H9 (cell line): ENCODE data around the gene SFTPA2. TPM values are rescaled to one million over a fixed set of nuclear protein-coding genes. Genes with fewer than 3 reads are reported as not detected.
"Not testable (repeated sequence)": the region's sequence is repeated elsewhere in the genome, so short reads cannot be mapped to it uniquely, and the experiment has no call there.

Experiments used
- DNase-seq: peaks from one replicate; pipeline ENCODE4 v3.0.0-alpha.2; 2017
- H2AFZ ChIP-seq: one replicate; pipeline ENCODE4 v1.6.1; 2013; ENCODE audit warnings: mild to moderate bottlenecking, low read length, control low read depth, moderate library complexity
- H2AK5ac ChIP-seq: 2 replicates; pipeline ENCODE4 v1.6.1; 2013; ENCODE audit warnings: low read length, control low read depth, mixed read lengths; ENCODE audit not compliant: insufficient read length
- H2BK120ac ChIP-seq: one replicate; pipeline ENCODE4 v1.6.1; 2013; ENCODE audit warnings: low read depth, mild to moderate bottlenecking, low read length, control low read depth, inconsistent platforms; ENCODE audit not compliant: poor library complexity, severe bottlenecking
- H2BK12ac ChIP-seq: 2 replicates; pipeline ENCODE4 v1.6.1; 2013; ENCODE audit warnings: low read length, control low read depth, mixed read lengths, low read depth; ENCODE audit not compliant: insufficient read length
- H2BK15ac ChIP-seq: 2 replicates; pipeline ENCODE4 v1.6.1; 2013; ENCODE audit warnings: low read depth, low read length, control low read depth
- H2BK20ac ChIP-seq: one replicate; pipeline ENCODE4 v1.6.1; 2013; ENCODE audit warnings: low read depth, mild to moderate bottlenecking, low read length, control low read depth, inconsistent platforms; ENCODE audit not compliant: poor library complexity, severe bottlenecking
- H2BK5ac ChIP-seq: 2 replicates; pipeline ENCODE4 v1.6.1; 2013; ENCODE audit warnings: low read length, control low read depth, mixed read lengths; ENCODE audit not compliant: insufficient read length
- H3K14ac ChIP-seq: 2 replicates; pipeline ENCODE4 v1.6.1; 2013; ENCODE audit warnings: low read length, control low read depth; ENCODE audit not compliant: insufficient read depth
- H3K18ac ChIP-seq: 2 replicates; pipeline ENCODE4 v1.6.1; 2013; ENCODE audit warnings: low read depth, mild to moderate bottlenecking, mixed read lengths, low read length, control low read depth; ENCODE audit not compliant: insufficient read length
- H3K23ac ChIP-seq: 2 replicates; pipeline ENCODE4 v1.6.1; 2013; ENCODE audit warnings: low read length, control low read depth, mixed read lengths, low read depth; ENCODE audit not compliant: insufficient read length
- H3K23me2 ChIP-seq: 2 replicates; pipeline ENCODE4 v1.6.1; 2013; ENCODE audit warnings: low read depth, mild to moderate bottlenecking, mixed read lengths, low read length, control low read depth; ENCODE audit not compliant: insufficient read length, poor library complexity, severe bottlenecking
- H3K27ac ChIP-seq: 2 replicates; pipeline ENCODE4 v1.5.1; 2013; ENCODE audit warnings: low read length, control low read depth, mixed read lengths, low read depth; ENCODE audit not compliant: insufficient read length
- H3K27me3 ChIP-seq: 2 replicates; pipeline ENCODE4 v1.6.1; 2013; ENCODE audit warnings: low read length, control low read depth, inconsistent platforms; ENCODE audit not compliant: insufficient read depth
- H3K4ac ChIP-seq: 2 replicates; pipeline ENCODE4 v1.6.1; 2013; ENCODE audit warnings: low read depth, mild to moderate bottlenecking, control low read depth, inconsistent platforms, low read length, moderate library complexity
- H3K4me1 ChIP-seq: 2 replicates; pipeline ENCODE4 v1.6.1; 2013; ENCODE audit warnings: low read length, control low read depth, inconsistent platforms; ENCODE audit not compliant: insufficient read depth
- H3K4me2 ChIP-seq: 2 replicates; pipeline ENCODE4 v1.6.1; 2013; ENCODE audit warnings: low read length, control low read depth, mixed read lengths; ENCODE audit not compliant: insufficient read length, insufficient read depth
- H3K56ac ChIP-seq: 2 replicates; pipeline ENCODE4 v1.6.1; 2013; ENCODE audit warnings: low read depth, mild to moderate bottlenecking, mixed read lengths, low read length, control low read depth; ENCODE audit not compliant: insufficient read length
- H3K79me1 ChIP-seq: 2 replicates; pipeline ENCODE4 v1.6.1; 2013; ENCODE audit warnings: low read depth, mild to moderate bottlenecking, moderate library complexity, low read length, control low read depth, inconsistent platforms; ENCODE audit not compliant: insufficient read depth, poor library complexity, severe bottlenecking
- H3K79me2 ChIP-seq: 2 replicates; pipeline ENCODE4 v1.6.1; 2013; ENCODE audit warnings: low read length, control low read depth, inconsistent platforms; ENCODE audit not compliant: insufficient read depth
- H3K9ac ChIP-seq: 2 replicates; pipeline ENCODE4 v1.6.1; 2013; ENCODE audit warnings: low read length, control low read depth, mixed read lengths; ENCODE audit not compliant: insufficient read length; ENCODE audit errors: extremely low read depth
- H3K9me3 ChIP-seq: one replicate; pipeline ENCODE4 v1.6.1; 2013; ENCODE audit warnings: low read depth, low read length, inconsistent platforms; ENCODE audit not compliant: control insufficient read depth
- H3T11ph ChIP-seq: one replicate; pipeline ENCODE4 v1.6.1; 2013; ENCODE audit warnings: mild to moderate bottlenecking, low read length, control low read depth, inconsistent platforms
- H4K20me1 ChIP-seq: one replicate; pipeline ENCODE4 v1.6.1; 2013; ENCODE audit not compliant: control insufficient read depth, insufficient read length, insufficient read depth
- H4K5ac ChIP-seq: 2 replicates; pipeline ENCODE4 v1.6.1; 2013; ENCODE audit warnings: low read depth, mild to moderate bottlenecking, mixed read lengths, low read length, control low read depth; ENCODE audit not compliant: insufficient read length
- H4K8ac ChIP-seq: replicated peaks from 2 replicates; pipeline ENCODE4 v1.6.1; 2013; ENCODE audit warnings: low read length, control low read depth, mixed read lengths, low read depth; ENCODE audit not compliant: insufficient read length
- H4K91ac ChIP-seq: 2 replicates; pipeline ENCODE4 v1.6.1; 2013; ENCODE audit warnings: low read depth, mild to moderate bottlenecking, moderate library complexity, mixed read lengths, low read length, control low read depth; ENCODE audit not compliant: insufficient read length
- H3K27ac Mint-ChIP-seq, 3 experiments: 2 replicates in 2 of 3; 3 replicates in 1 of 3; pipeline ENCODE4 v1.8.0; 2020 to 2021; ENCODE audit warnings: mixed read lengths in 3 of 3, mild to moderate bottlenecking in 1 of 3, moderate library complexity in 1 of 3
- H3K27me3 Mint-ChIP-seq: 2 replicates; pipeline ENCODE4 v1.8.0; 2021; ENCODE audit warnings: low read depth, mild to moderate bottlenecking, moderate library complexity, mixed read lengths
- H3K36me3 Mint-ChIP-seq, 3 experiments: 2 replicates in 2 of 3; 3 replicates in 1 of 3; pipeline ENCODE4 v1.8.0; 2020 to 2021; ENCODE audit warnings: low read depth in 3 of 3, mixed read lengths in 3 of 3; ENCODE audit not compliant: insufficient read depth in 1 of 3
- H3K4me1 Mint-ChIP-seq, 2 experiments: 2 replicates each; pipeline ENCODE4 v1.8.0; 2020; ENCODE audit warnings: mixed read lengths in 2 of 2
- H3K4me3 Mint-ChIP-seq, 2 experiments: 2 replicates in 1 of 2; 3 replicates in 1 of 2; pipeline ENCODE4 v1.8.0; 2020 to 2021; ENCODE audit warnings: mild to moderate bottlenecking in 2 of 2, mixed read lengths in 2 of 2, moderate library complexity in 1 of 2
- H3K9me3 Mint-ChIP-seq, 2 experiments: 2 replicates in 1 of 2; 3 replicates in 1 of 2; pipeline ENCODE4 v1.8.0; 2020; ENCODE audit warnings: mild to moderate bottlenecking in 2 of 2, mixed read lengths in 2 of 2, moderate library complexity in 1 of 2
- CTCF ChIP-seq: fragments of 200-600 bp; sonication (generic); conservative IDR thresholded peaks from 3 replicates; pipeline ENCODE4 v1.8.0; 2021; ENCODE audit warnings: antibody characterized with exemption, mild to moderate bottlenecking
- WGBS: extraction: QIAGEN DNeasy Blood & Tissue Kit; methylation state at CpG from one replicate; pipeline ENCODE4 v1.1.7; 2013; ENCODE audit warnings: missing lambda C conversion rate, low lambda C conversion rate, mixed read lengths; ENCODE audit not compliant: insufficient read length; ENCODE audit errors: extremely low coverage; 5-methylcytosine and 5-hydroxymethylcytosine counted together
- total RNA-seq: library from RNA; stranded (reverse); gene quantifications from 2 replicates; pipeline ENCODE4 v1.2.1, GENCODE V29; 2021

The SFTPA2 gene
- total RNA-seq, 1 experiment from 2014 or later, result not detected

- Histone ChIP-seq H2BK12ac (no peak overlapping the region), H2BK120ac (no peak overlapping the region), H2AK5ac (no peak overlapping the region), H3K4me1 (no peaks in the 10 kb centered on the region), H3K9ac (no peak overlapping the region), H3K4me2 (no peak overlapping the region), H3K27me3 (no peaks in the 10 kb centered on the region), H2AFZ (no peak overlapping the region), H3K79me2 (no peaks in the 10 kb centered on the region), H2BK20ac (no peak overlapping the region), H3K27ac (no peak overlapping the region), H3K9me3 (no peaks in the 10 kb centered on the region), H3K56ac (no peak overlapping the region), H3K18ac (no peak overlapping the region), H2BK5ac (no peak overlapping the region), H3K23me2 (no peaks in the 10 kb centered on the region), H3K14ac (no peak overlapping the region), H4K91ac (no peak overlapping the region), H4K20me1 (no peaks in the 10 kb centered on the region), H2BK15ac (no peak overlapping the region), H4K8ac (no peak overlapping the region), H3T11ph (no peak overlapping the region), H4K5ac (no peak overlapping the region), H3K23ac (no peak overlapping the region), H3K4ac (no peak overlapping the region), H3K79me1 (no peaks in the 10 kb centered on the region)
- no peak for DNase-seq
- Mint-ChIP-seq H3K27ac (no peak overlapping the region), H3K9me3 (peaks cover 0 to 3% of the 10 kb centered on the region in 2 experiments; a peak in 1 of 5 replicates), H3K27me3 (peaks cover 14% of the 10 kb centered on the region), H3K4me1 (no peaks in the 10 kb centered on the region), H3K36me3 (0 out of 7 replicates have a peak, but pooled peaks cover 0 to 2% (median 0%) of the 10 kb centered on the region in 3 experiments), H3K4me3 (no peak overlapping the region)
- WGBS, result no CpG with 5 or more reads among the region's 2 CpGs
- no peak for TF ChIP-seq CTCF
These were observed 17.6 kb downstream of the SFTPA2 start for GRCh38 chr10:79542626-79543025.

- not testable (repeated sequence) for H3K14ac ChIP-seq, H3K4me1 Mint-ChIP-seq, H2BK20ac ChIP-seq, H3K18ac ChIP-seq, H4K8ac ChIP-seq, H3K27ac Mint-ChIP-seq, H2BK120ac ChIP-seq, H3K27me3 ChIP-seq, H2AK5ac ChIP-seq, H3K79me1 ChIP-seq, H4K20me1 ChIP-seq, H3K4me1 ChIP-seq, H3K9me3 Mint-ChIP-seq, H3K4ac ChIP-seq, H3K4me2 ChIP-seq, H3K9ac ChIP-seq, H3K56ac ChIP-seq, H3K27ac ChIP-seq, H2BK12ac ChIP-seq, H3K23me2 ChIP-seq, H3T11ph ChIP-seq, H3K27me3 Mint-ChIP-seq, H2BK15ac ChIP-seq, H2AFZ ChIP-seq, H3K4me3 Mint-ChIP-seq, H3K36me3 Mint-ChIP-seq, H3K79me2 ChIP-seq, H3K9me3 ChIP-seq, H2BK5ac ChIP-seq, H3K23ac ChIP-seq, H4K5ac ChIP-seq, DNase-seq, H4K91ac ChIP-seq
- no CpG with 5 or more reads among the region's 1 CpG for WGBS
These were observed 19.3 kb downstream of the SFTPA2 start for GRCh38 chr10:79540930-79541329.
